PC-9 (cell line): Measurements from ENCODE around the gene MSH6. TPM values are rescaled to one million over a fixed set of nuclear protein-coding genes. Genes with fewer than 3 reads are reported as not detected.

ENCODE experiments used
- BruUV-seq: library from RNA; stranded (reverse); fragments of 400-500 nt; replicated peaks from 2 replicates; lab custom pipeline; 2021; lab: Mats Ljungman, UMichigan
- CTCF ChIA-PET: fragments of 300-600 bp; sonication (Branson Sonifier 250); formaldehyde crosslinking; loops from one replicate; lab custom pipeline; 2022; ENCODE audit warnings: antibody characterized with exemption; lab: Charles Lee
- POLR2A ChIA-PET: fragments of 300-600 bp; sonication (Branson Sonifier 250); formaldehyde crosslinking; loops from one replicate; lab custom pipeline; 2022; ENCODE audit warnings: antibody characterized with exemption; ENCODE audit not compliant: unreplicated experiment; lab: Charles Lee
- DNase-seq, 2 experiments: peaks; one replicate each; pipeline versions ENCODE4 v3.0.0 to v3.0.0-alpha.2; 2015 to 2022; ENCODE audit warnings: mixed read lengths in 1 of 2
- H2AFZ ChIP-seq: fragments of 200-600 bp; sonication (generic); 2 replicates; pipeline ENCODE4 v1.8.1; 2017; ENCODE audit warnings: antibody characterized with exemption
- H3F3A ChIP-seq: fragments of 200-600 bp; sonication (generic); 2 replicates; pipeline ENCODE4 v1.8.1; 2017; ENCODE audit warnings: antibody characterized with exemption, mild to moderate bottlenecking, low read depth; ENCODE audit not compliant: insufficient read depth
- H3K27ac ChIP-seq: fragments of 200-600 bp; sonication (generic); 2 replicates; pipeline ENCODE4 v1.6.1; 2016; ENCODE audit warnings: mixed run types
- H3K27me3 ChIP-seq: fragments of 200-600 bp; sonication (generic); 2 replicates; pipeline ENCODE4 v1.6.1; 2016; ENCODE audit warnings: low read depth, mixed run types; ENCODE audit not compliant: insufficient read depth
- H3K36me3 ChIP-seq: fragments of 200-600 bp; sonication (generic); 2 replicates; pipeline ENCODE4 v1.6.1; 2016; ENCODE audit warnings: low read depth, mixed run types
- H3K4me1 ChIP-seq: fragments of 200-600 bp; sonication (generic); replicated peaks from 2 replicates; pipeline ENCODE4 v1.6.1; 2016; ENCODE audit warnings: mixed run types; ENCODE audit not compliant: insufficient read depth
- H3K4me2 ChIP-seq: fragments of 200-600 bp; sonication (generic); 2 replicates; pipeline ENCODE4 v1.6.1; 2017; ENCODE audit warnings: mixed run types
- H3K4me3 ChIP-seq: fragments of 200-600 bp; sonication (generic); 2 replicates; pipeline ENCODE4 v1.6.1; 2016; ENCODE audit warnings: mixed run types
- H3K79me2 ChIP-seq: fragments of 200-600 bp; sonication (generic); 2 replicates; pipeline ENCODE4 v1.6.1; 2017; ENCODE audit warnings: low read depth, mixed run types
- H3K9me2 ChIP-seq: fragments of 200-600 bp; sonication (generic); 2 replicates; pipeline ENCODE4 v1.8.1; 2017; ENCODE audit warnings: mild to moderate bottlenecking; ENCODE audit not compliant: insufficient read depth
- H3K9me3 ChIP-seq: fragments of 200-600 bp; sonication (generic); 2 replicates; pipeline ENCODE4 v1.8.1; 2016; ENCODE audit warnings: low read depth; ENCODE audit not compliant: insufficient read depth
- H4K20me1 ChIP-seq: fragments of 200-600 bp; sonication (generic); 2 replicates; pipeline ENCODE4 v1.8.1; 2017; ENCODE audit not compliant: insufficient read depth
- CTCF ChIP-seq: fragments of 200-600 bp; sonication (generic); conservative IDR thresholded peaks from 2 replicates; pipeline ENCODE4 v1.6.1; 2017; ENCODE audit warnings: mixed run types, antibody characterized with exemption, mild to moderate bottlenecking, moderate library complexity
- EZH2 ChIP-seq: fragments of 200-600 bp; sonication (generic); IDR thresholded peaks from 2 replicates; pipeline ENCODE4 v1.8.0; 2017; ENCODE audit warnings: antibody characterized with exemption, low read depth
- intact Hi-C: fragments of 100-400 bp; cut with micrococcal nuclease; formaldehyde crosslinking; loops from one replicate; pipeline ENCODE4 v1.10.0; 2022; ENCODE audit not compliant: unreplicated experiment
- total RNA-seq: library from RNA; stranded (reverse); gene quantifications from 2 replicates; pipeline ENCODE4 v1.2.3, GENCODE V29; 2021

Gene MSH6
- total RNA-seq, 1 experiment from 2014 or later, result 123 TPM

DNA sequence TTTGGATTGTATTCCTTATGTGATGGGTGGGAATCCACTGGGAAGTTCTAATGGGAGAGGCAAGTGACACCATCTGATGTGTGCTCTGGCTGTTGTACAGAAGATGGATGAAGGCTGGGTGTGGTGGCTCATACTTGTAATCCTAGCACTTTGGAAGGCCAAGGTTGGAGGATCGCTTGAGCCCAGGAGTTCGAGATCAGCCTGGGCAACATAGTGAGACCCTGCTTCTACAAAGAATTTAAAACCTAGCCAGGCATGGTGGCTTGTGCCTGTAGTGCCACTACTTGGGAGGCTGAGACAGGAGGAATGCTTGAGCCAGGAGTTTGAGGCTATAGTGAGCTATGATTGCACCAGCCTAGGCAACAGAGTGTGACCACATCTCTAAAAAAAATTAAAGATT, 10.6 kb upstream of the MSH6 start:
- no TSS peak for BruUV-seq
- ChIA-PET CTCF (interaction anchor here (0.6 kb wide), 1 partner anchor 12 kb away, joined by 6 read pairs; no protein-coding TSS in a partner anchor), POLR2A (no interaction called here)
- Histone ChIP-seq H3K79me2 (no peaks in the 10 kb centered on the region), H3K27ac (no peak overlapping the region), H3K4me3 (no peak overlapping the region), H3K4me2 (no peak overlapping the region), H3K36me3 (no peaks in the 10 kb centered on the region), H3K4me1 (peaks cover 4% of the 10 kb centered on the region; the same call in 1 of the 2 replicates), H4K20me1 (no peaks in the 10 kb centered on the region), H3K27me3 (no peaks in the 10 kb centered on the region), H3K9me3 (peaks cover 16% of the 10 kb centered on the region; the same call in 1 of the 2 replicates), H3K9me2 (no peaks in the 10 kb centered on the region), H3F3A (peaks cover 17% of the 10 kb centered on the region), H2AFZ (no peak overlapping the region)
- no peak for TF ChIP-seq CTCF
- intact Hi-C loops, result no loop called here
- no peak for DNase-seq

GRCh38 chr2:47774567-47774966, 8.4 kb upstream of the MSH6 start:
- Histone ChIP-seq H3K27ac (no peak overlapping the region), H3K27me3 (no peaks in the 10 kb centered on the region), H2AFZ (no peak overlapping the region), H3K36me3 (no peaks in the 10 kb centered on the region), H3K9me2 (no peaks in the 10 kb centered on the region), H3K9me3 (peaks cover 16% of the 10 kb centered on the region; the same call in 1 of the 2 replicates), H3K4me3 (no peak overlapping the region), H4K20me1 (no peaks in the 10 kb centered on the region), H3K4me1 (peaks cover 4% of the 10 kb centered on the region; the same call in 1 of the 2 replicates), H3F3A (peaks cover 17% of the 10 kb centered on the region), H3K4me2 (no peak overlapping the region), H3K79me2 (no peaks in the 10 kb centered on the region)
- intact Hi-C loops, result no loop called here
- CTCF ChIA-PET, result no interaction called here
- no peak for DNase-seq
- POLR2A ChIA-PET, result no interaction called here
- no peak for TF ChIP-seq EZH2
- no peak for TF ChIP-seq CTCF
- BruUV-seq, result no TSS peak

DNA sequence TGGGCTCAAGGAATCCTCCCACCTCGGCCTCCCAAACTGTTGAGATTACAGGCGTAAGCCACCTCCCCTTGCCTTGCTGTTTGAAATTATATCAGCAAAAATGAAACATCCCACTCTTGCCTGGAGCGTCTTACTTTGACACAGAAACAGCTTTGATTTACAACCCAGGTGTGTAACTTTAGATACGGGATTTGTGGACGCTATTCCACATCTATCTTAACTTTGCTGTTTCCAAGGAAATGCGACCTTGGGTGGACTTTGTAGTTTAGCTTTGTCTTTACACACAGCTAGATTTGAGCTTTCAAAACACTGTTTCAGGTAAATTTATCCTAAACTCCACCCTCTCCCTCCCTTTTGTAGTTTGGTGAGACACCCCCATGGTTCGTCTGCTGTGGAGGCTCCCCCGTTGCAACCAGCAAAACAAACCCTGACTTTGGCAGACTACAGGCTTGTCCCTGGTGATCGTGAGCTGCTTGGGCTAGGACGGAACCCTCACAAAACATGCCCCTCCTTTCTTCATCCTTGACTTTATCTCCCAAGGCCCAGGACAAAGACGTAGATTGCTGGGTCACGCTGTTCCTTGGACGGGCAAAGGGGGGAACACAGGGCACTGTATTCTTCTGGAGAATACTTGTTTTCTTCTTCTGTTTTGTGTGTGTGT, 5.5 kb upstream of the MSH6 start:
- ChIA-PET POLR2A (no interaction called here), CTCF (interaction anchor here (0.5 to 0.7 kb wide), 2 partner anchors 16 to 17 kb away, joined by 3 to 4 read pairs; no protein-coding TSS in a partner anchor)
- Histone ChIP-seq H3K4me2 (no peak overlapping the region), H3F3A (peaks cover 5% of the 10 kb centered on the region; the same call in 1 of the 2 replicates), H3K9me3 (no peaks in the 10 kb centered on the region), H2AFZ (no peak overlapping the region), H3K79me2 (no peaks in the 10 kb centered on the region), H3K27ac (no peak overlapping the region), H3K36me3 (no peaks in the 10 kb centered on the region), H3K4me3 (no peak overlapping the region), H3K27me3 (no peaks in the 10 kb centered on the region), H3K4me1 (no peaks in the 10 kb centered on the region; the same call in 1 of the 2 replicates), H4K20me1 (no peaks in the 10 kb centered on the region), H3K9me2 (no peaks in the 10 kb centered on the region)
- intact Hi-C loops, result no loop called here
- no TSS peak for BruUV-seq
- no peak for DNase-seq
- TF ChIP-seq EZH2, result no peak
- no peak for TF ChIP-seq CTCF
